GM12878 (cell line): ENCODE data around the gene RAB22A. TPM values are rescaled to one million over a fixed set of nuclear protein-coding genes. Genes with fewer than 3 reads are reported as not detected.
A peak's percentile ranks its signal among the peaks of the same experiment; 100 is the strongest.

Experiments used
- ATAC-seq: fragments of 200-7000 bp; cut with Tn5 transposase; 3 replicates; pipeline ENCODE4 v1.9.1; 2020; ENCODE audit warnings: mild to moderate bottlenecking, moderate library complexity
- BruUV-seq: library from RNA; stranded (reverse); fragments of 400-500 nt; replicated peaks from 2 replicates; lab custom pipeline; 2021; lab: Mats Ljungman, UMichigan
- CTCF ChIA-PET: fragments of 300-600 bp; sonication (Branson Sonifier 250); formaldehyde crosslinking; extraction: SDS; loops from one replicate; lab custom pipeline; 2021; ENCODE audit warnings: inconsistent platforms; lab: Yijun Ruan, JAX
- POLR2A ChIA-PET: fragments of 350-600 bp; formaldehyde crosslinking; extraction: SDS; loops from one replicate; lab custom pipeline; 2021; ENCODE audit warnings: inconsistent platforms; lab: Charles Lee
- RAD21 ChIA-PET: fragments of 300-600 bp; sonication (Branson Sonifier 250); formaldehyde crosslinking; loops from one replicate; lab custom pipeline; 2023; ENCODE audit warnings: antibody characterized with exemption; ENCODE audit not compliant: unreplicated experiment; lab: Charles Lee
- SMC1A ChIA-PET: fragments of 300-600 bp; sonication (Branson Sonifier 250); formaldehyde crosslinking; loops from one replicate; lab custom pipeline; 2023; ENCODE audit not compliant: unreplicated experiment, uncharacterized antibody; lab: Charles Lee
- DNase-seq: peaks from one replicate; pipeline ENCODE4 v3.0.0-alpha.2; 2011; ENCODE audit warnings: low read depth, low spot score
- FAIRE-seq: peaks from 3 replicates; lab custom pipeline; 2011; peaks lifted over from hg19 to GRCh38; lab: Jason Lieb, UNC
- H2AFZ ChIP-seq: 2 replicates; pipeline ENCODE4 v1.6.0; 2011; ENCODE audit warnings: low read depth, low read length, control low read depth; ENCODE audit not compliant: control insufficient read depth
- H3K27ac ChIP-seq: 2 replicates; pipeline ENCODE4 v1.5.1; 2011; ENCODE audit warnings: control low read depth; ENCODE audit not compliant: control insufficient read depth, insufficient read depth
- H3K27me3 ChIP-seq, 2 experiments: replicated peaks in 1 of 2; 2 replicates each; pipeline versions ENCODE4 v1.6.0 to v1.6.1; 2011; ENCODE audit warnings: low read length in 1 of 2; ENCODE audit not compliant: control insufficient read depth in 2 of 2, insufficient read depth in 2 of 2
- H3K36me3 ChIP-seq, 2 experiments: 2 replicates each; pipeline ENCODE4 v1.5.1; 2011; ENCODE audit warnings: low read length in 1 of 2; ENCODE audit not compliant: control insufficient read depth in 2 of 2, insufficient read depth in 2 of 2
- H3K4me1 ChIP-seq: 2 replicates; pipeline ENCODE4 v1.6.1; 2011; ENCODE audit warnings: mild to moderate bottlenecking, low read length, moderate library complexity, mixed read lengths; ENCODE audit not compliant: control insufficient read depth, insufficient read depth
- H3K4me2 ChIP-seq: 2 replicates; pipeline ENCODE4 v1.6.0; 2011; ENCODE audit warnings: control low read depth; ENCODE audit not compliant: control insufficient read depth, insufficient read depth
- H3K4me3 ChIP-seq: fragments of 200-600 bp; sonication (generic); 2 replicates; pipeline ENCODE4 v1.5.1; 2016
- H3K79me2 ChIP-seq: 2 replicates; pipeline ENCODE4 v1.6.0; 2011; ENCODE audit warnings: low read length; ENCODE audit not compliant: control insufficient read depth, insufficient read depth
- H3K9ac ChIP-seq: 2 replicates; pipeline ENCODE4 v1.8.0; 2011; ENCODE audit warnings: low read length, control low read depth, mixed read lengths; ENCODE audit not compliant: control insufficient read depth, insufficient read depth
- H3K9me3 ChIP-seq: replicated peaks from 3 replicates; pipeline ENCODE4 v1.5.1; 2011; ENCODE audit warnings: mild to moderate bottlenecking, low read length; ENCODE audit not compliant: control insufficient read depth, insufficient read depth
- H4K20me1 ChIP-seq: 2 replicates; pipeline ENCODE4 v1.6.0; 2011; ENCODE audit not compliant: control insufficient read depth, insufficient read depth
- BACH1 ChIP-seq: fragments of 450-650 bp; IDR thresholded peaks from 2 replicates; pipeline ENCODE4 v1.6.1; 2017; ENCODE audit warnings: mild to moderate bottlenecking, borderline replicate concordance
- CHD2 ChIP-seq: IDR thresholded peaks from 2 replicates; pipeline ENCODE4 v1.6.1; 2011; ENCODE audit warnings: low read depth, low read length, improper control_type of control experiment, borderline replicate concordance
- CREM ChIP-seq: IDR thresholded peaks from 2 replicates; pipeline ENCODE4 v1.6.1; 2014; ENCODE audit warnings: antibody characterized with exemption, low read depth
- IRF3 ChIP-seq: fragments of 450-650 bp; IDR thresholded peaks from 2 replicates; pipeline ENCODE4 v1.6.1; 2014; ENCODE audit warnings: mild to moderate bottlenecking
- MLLT1 ChIP-seq: fragments of 450-650 bp; IDR thresholded peaks from 2 replicates; pipeline ENCODE4 v1.6.1; 2016; ENCODE audit warnings: mild to moderate bottlenecking
- RUNX3 ChIP-seq: IDR thresholded peaks from 2 replicates; pipeline ENCODE4 v1.6.1; 2012; ENCODE audit warnings: low read length, inconsistent platforms
- ZBTB40 ChIP-seq: fragments of 450-650 bp; IDR thresholded peaks from 2 replicates; pipeline ENCODE4 v1.6.1; 2016; ENCODE audit warnings: mild to moderate bottlenecking, moderate library complexity, borderline replicate concordance
- WGBS: methylation state at CpG from one replicate; pipeline ENCODE4 v1.1.6; 2016; ENCODE audit warnings: low lambda C conversion rate; ENCODE audit not compliant: insufficient replicate concordance, insufficient coverage; ENCODE audit errors: missing lambda C conversion rate; 5-methylcytosine and 5-hydroxymethylcytosine counted together
- in situ Hi-C: fragments of 300-500 bp; cut with MboI; formaldehyde crosslinking; loops from 9 replicates; pipeline ENCODE4 v1.14.3; 2018; ENCODE audit warnings: mixed read lengths
- intact Hi-C: fragments of 100-400 bp; cut with micrococcal nuclease; formaldehyde crosslinking; loops from one replicate; pipeline ENCODE4 v1.14.2; 2022; ENCODE audit not compliant: unreplicated experiment
- polyA plus RNA-seq, 11 experiments: library from polyadenylated mRNA; depleted of rRNA in 4 of 11; unstranded in 6 of 11; stranded (reverse) in 5 of 11; fragments of >200 nt; fragmentation: Nextera tagmentation in 4 of 11; fragmentation: Illumina TruSeq in 1 of 11; extraction: Ambion mirVana in 4 of 11; extraction: Trizol in 1 of 11; gene quantifications; 1 replicate in 1 of 11; 2 replicates in 10 of 11; pipeline versions ENCODE4 v1.2.1 to v1.2.3, GENCODE V29; 2011 to 2016; ENCODE audit warnings: inconsistent platforms in 2 of 11, missing spikeins in 2 of 11, low read depth in 1 of 11
- total RNA-seq, 4 experiments: library from RNA; depleted of rRNA in 3 of 4; stranded (reverse); fragments of >200 nt in 3 of 4; fragmentation: Illumina TruSeq in 1 of 4; extraction: Trizol in 1 of 4; gene quantifications; 2 replicates each; pipeline versions ENCODE4 v1.2.1 to v1.2.3, GENCODE V29; 2013 to 2021

Gene RAB22A
- total and polyA plus RNA-seq, 10 of the 15 experiments (the other 5 are each of a cell fraction or from before 2014, with no cell fraction given), result 2.7 to 12.0 (median 10.0) TPM

- POLR2A ChIA-PET, result interaction anchor here (1.2 kb wide), 1 partner anchor 17 kb away, joined by 5 read pairs; no protein-coding TSS in a partner anchor
- Histone ChIP-seq H3K27ac (peak overlapping the region; percentile 91), H3K4me2 (peak overlapping the region; percentile 94), H3K4me3 (peak overlapping the region; percentile 81), H3K36me3 (peaks cover 0 to 12% of the 10 kb centered on the region in 2 experiments; a peak in 1 of 4 replicates), H3K9ac (peak overlapping the region; percentile 93), H4K20me1 (no peaks in the 10 kb centered on the region; the same call in none of the 2 replicates), H3K27me3 (no peaks in the 10 kb centered on the region), H3K79me2 (peaks cover 58% of the 10 kb centered on the region), H3K4me1 (peaks cover 13% of the 10 kb centered on the region), H2AFZ (no peak overlapping the region), H3K9me3 (no peaks in the 10 kb centered on the region; the same call in 2 of the 3 replicates)
- RAD21 ChIA-PET, result interaction anchor here (1.4 to 1.8 kb wide), 2 partner anchors 13 to 58 kb away, joined by 3 to 12 read pairs; no protein-coding TSS in a partner anchor
- TF ChIP-seq MLLT1 (peak; percentile 24), CHD2 (0 out of 2 replicates have a peak, but pooled peaks have one; percentile 25), IRF3 (no peak), RUNX3 (peak; percentile 52; the same call in 1 of the 2 replicates), ZBTB40 (0 out of 2 replicates have a peak, but pooled peaks have one; percentile 17), BACH1 (no peak), CREM (0 out of 2 replicates have a peak, but pooled peaks have one; percentile 2)
- CTCF ChIA-PET, result interaction anchor here (1.1 kb wide), 1 partner anchor 18 kb away, joined by 3 read pairs; no protein-coding TSS in a partner anchor
- SMC1A ChIA-PET, result no interaction called here
- ATAC-seq (no peak), DNase-seq (no peak), FAIRE-seq (no peak)
- no TSS peak for BruUV-seq
- intact Hi-C loops (loop anchor here (5.0 kb wide), 1 partner anchor 83 kb away; the partner anchor contains the start of gene RAB22A), in situ Hi-C loops (loop anchor here (10.0 kb wide), 3 partner anchors 265 to 995 kb away; partner anchors contain the start of genes RBM38 and STX16)
- WGBS, result 70% methylated on average over 17 of the region's 17 CpGs
Measured at GRCh38 chr20:58389968-58390658, 80.6 kb downstream of the RAB22A start.
